Measurements from ENCODE around the gene RBM39. TPM values are rescaled to one million over a fixed set of nuclear protein-coding genes. Genes with fewer than 3 reads are reported as not detected.

Gene RBM39
- total and polyA plus RNA-seq, 2 of the 8 experiments (the other 6 are each of a cell fraction or from before 2014, with no cell fraction given), result 78.0 to 219 TPM

- H3K14ac ChIP-seq (ENCODE audit: insufficient read length), result no peak overlapping the region
- no peaks in the 10 kb centered on the region for H3K9me3 ChIP-seq (ENCODE audit: insufficient read depth in 2 of 2, low read depth in 1 of 2, low read length in 1 of 2)
- no peaks in the 10 kb centered on the region; a peak in 1 of 7 replicates for H3K4me1 ChIP-seq (replicated peaks in 1 of 4; ENCODE audit: control insufficient read depth in 3 of 4, insufficient read depth in 4 of 4, low read length in 3 of 4)
- no peaks in the 10 kb centered on the region for H3K79me1 ChIP-seq (ENCODE audit: low read depth, low read length)
- H3K23me2 ChIP-seq (ENCODE audit: low read depth, low read length), result peaks cover 2% of the 10 kb centered on the region; the same call in 1 of the 2 replicates
- no peak overlapping the region for H2BK12ac ChIP-seq (ENCODE audit: low read depth, low read length)
- no peak overlapping the region for H3K4ac ChIP-seq (replicated peaks; ENCODE audit: insufficient read length, low read depth, low read length)
- 94% methylated on average over 5 of the region's 5 CpGs; no CpG with 5 or more reads in 1 of the 2 experiments for WGBS, 2 experiments (ENCODE audit: extremely low coverage in 1 of 2, insufficient coverage in 1 of 2, insufficient read length in 1 of 2, insufficient replicate concordance in 2 of 2, low coverage in 1 of 2, low lambda C conversion rate in 2 of 2, missing lambda C conversion rate in 1 of 2)
- H4K5ac ChIP-seq (ENCODE audit: insufficient read length, low read depth, low read length), result no peak overlapping the region
- H3K27me3 ChIP-seq (replicated peaks in 1 of 4; ENCODE audit: control insufficient read depth in 3 of 4, extremely low read depth in 1 of 4, insufficient read depth in 3 of 4, low read length in 3 of 4), result no peaks in the 10 kb centered on the region
- no peak overlapping the region for H2AK5ac ChIP-seq (ENCODE audit: low read depth, low read length)
- no peak overlapping the region for H3K4me2 ChIP-seq (ENCODE audit: insufficient read depth in 1 of 2, low read depth in 2 of 2, low read length in 2 of 2)
- H2BK120ac ChIP-seq (replicated peaks; ENCODE audit: low read depth, low read length), result no peak overlapping the region
- peaks cover 2 to 6% of the 10 kb centered on the region in 2 experiments for H3K79me2 ChIP-seq (ENCODE audit: control insufficient read depth in 1 of 2, insufficient read depth in 2 of 2, low read length in 2 of 2)
- H4K91ac ChIP-seq (replicated peaks; ENCODE audit: insufficient read length, low read length), result no peak overlapping the region
- no peak for FAIRE-seq
- no peak overlapping the region for H3K27ac ChIP-seq (ENCODE audit: low read depth, low read length)
- H2AFZ ChIP-seq (ENCODE audit: low read length), result no peak overlapping the region
- no peak overlapping the region for H3K23ac ChIP-seq (ENCODE audit: insufficient read length)
- no peak overlapping the region for H3K56ac ChIP-seq (replicated peaks; ENCODE audit: insufficient read length, low read depth, low read length)
- no peak overlapping the region for H2BK5ac ChIP-seq (ENCODE audit: low read depth, low read length)
- H3K18ac ChIP-seq (ENCODE audit: extremely low read depth, low read length), result no peak overlapping the region
- peaks cover 0 to 16% (median 8%) of the 10 kb centered on the region in 4 experiments; a peak in 6 of 8 replicates for H3K36me3 ChIP-seq (ENCODE audit: control insufficient read depth in 2 of 4, insufficient read depth in 4 of 4, low read length in 3 of 4)
- DNase-seq (ENCODE audit: low read depth in 1 of 2, low spot score in 2 of 2), result no peak
- H2BK20ac ChIP-seq (ENCODE audit: low read length), result no peak overlapping the region
- POLR2A ChIA-PET (ENCODE audit: partially characterized antibody), result interaction anchor here (1.1 to 3.2 kb wide), 3 partner anchors 15 to 73 kb away, joined by 4 to 12 read pairs (median 4); partner anchors contain the start of gene RBM39
- no peak overlapping the region for H3K9ac ChIP-seq (replicated peaks in 1 of 4; ENCODE audit: extremely low read depth in 1 of 4, low read depth in 3 of 4, low read length in 3 of 4)
- H4K8ac ChIP-seq (ENCODE audit: extremely low read depth, insufficient read depth, low read length), result no peak overlapping the region
- H3K4me3 ChIP-seq (ENCODE audit: extremely low read depth in 1 of 4, insufficient read depth in 2 of 4, low read depth in 3 of 4, low read length in 4 of 4), result no peak overlapping the region
- H4K20me1 ChIP-seq (replicated peaks in 1 of 2; ENCODE audit: control insufficient read depth in 1 of 2, insufficient read depth in 2 of 2, low read length in 2 of 2), result peaks cover 0 to under 1% of the 10 kb centered on the region in 2 experiments
- H2BK15ac ChIP-seq (ENCODE audit: low read length), result no peak overlapping the region
- CTCF ChIA-PET (ENCODE audit: partially characterized antibody), result interaction anchor here (0.6 kb wide), 1 partner anchor 17 kb away, joined by 3 read pairs; no protein-coding TSS in a partner anchor
- TF ChIP-seq ASH2L (IDR thresholded peaks at IDR 0.05; ENCODE audit: low read length) (no peak), SRF (IDR thresholded peaks at IDR 0.05; ENCODE audit: low read depth, low read length) (no peak), GABPA (IDR thresholded peaks at IDR 0.05; ENCODE audit: borderline replicate concordance, insufficient read depth, low read length) (no peak), CHD1 (IDR thresholded peaks at IDR 0.05; ENCODE audit: low read depth, low read length) (no peak), HDAC6 (IDR thresholded peaks at IDR 0.05; ENCODE audit: low read depth, low read length) (no peak), SUZ12 (IDR thresholded peaks at IDR 0.05; ENCODE audit: low read length) (no peak), GTF2F1 (IDR thresholded peaks at IDR 0.05; ENCODE audit: borderline replicate concordance, low read depth, low read length) (no peak), BACH1 (IDR thresholded peaks at IDR 0.05; ENCODE audit: low read length) (no peak), TAF1 (IDR thresholded peaks at IDR 0.05; ENCODE audit: low read depth, low read length) (no peak), SP4 (IDR thresholded peaks at IDR 0.05; ENCODE audit: low read length) (no peak)
These were observed 72.8 kb downstream of the RBM39 start for GRCh38 chr20:35669221-35669620.
